22Rv1 (cell line): ENCODE data around the gene FANCB.

Experiments
- ZFX ChIP-seq: fragments of 450-650 bp; IDR thresholded peaks from 2 replicates; pipeline ENCODE4 v1.6.1; 2017; ENCODE audit warnings: antibody characterized with exemption, borderline replicate concordance
- TF ChIP-seq, protein P1 (sequence below): fragments of 450-650 bp; IDR thresholded peaks from 2 replicates; pipeline ENCODE4 v1.5.1; 2017; ENCODE audit warnings: mild to moderate bottlenecking

GRCh38 chrX:14884714-14885113 lies 11.8 kb upstream of the FANCB start:
- TF ChIP-seq, protein P1, sequence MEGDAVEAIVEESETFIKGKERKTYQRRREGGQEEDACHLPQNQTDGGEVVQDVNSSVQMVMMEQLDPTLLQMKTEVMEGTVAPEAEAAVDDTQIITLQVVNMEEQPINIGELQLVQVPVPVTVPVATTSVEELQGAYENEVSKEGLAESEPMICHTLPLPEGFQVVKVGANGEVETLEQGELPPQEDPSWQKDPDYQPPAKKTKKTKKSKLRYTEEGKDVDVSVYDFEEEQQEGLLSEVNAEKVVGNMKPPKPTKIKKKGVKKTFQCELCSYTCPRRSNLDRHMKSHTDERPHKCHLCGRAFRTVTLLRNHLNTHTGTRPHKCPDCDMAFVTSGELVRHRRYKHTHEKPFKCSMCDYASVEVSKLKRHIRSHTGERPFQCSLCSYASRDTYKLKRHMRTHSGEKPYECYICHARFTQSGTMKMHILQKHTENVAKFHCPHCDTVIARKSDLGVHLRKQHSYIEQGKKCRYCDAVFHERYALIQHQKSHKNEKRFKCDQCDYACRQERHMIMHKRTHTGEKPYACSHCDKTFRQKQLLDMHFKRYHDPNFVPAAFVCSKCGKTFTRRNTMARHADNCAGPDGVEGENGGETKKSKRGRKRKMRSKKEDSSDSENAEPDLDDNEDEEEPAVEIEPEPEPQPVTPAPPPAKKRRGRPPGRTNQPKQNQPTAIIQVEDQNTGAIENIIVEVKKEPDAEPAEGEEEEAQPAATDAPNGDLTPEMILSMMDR = no peak
- TF ChIP-seq ZFX = no peak
